A673 (cell line): Measurements from ENCODE around the gene MED31.
"Not testable (repeated sequence)": the region's sequence is repeated elsewhere in the genome, so short reads cannot be mapped to it uniquely, and the experiment has no call there.

ENCODE experiments used
- EZH2 ChIP-seq: fragments of 200-600 bp; sonication (generic); IDR thresholded peaks from 2 replicates; pipeline ENCODE4 v1.6.1; 2017; ENCODE audit warnings: borderline replicate concordance, low read depth, mild to moderate bottlenecking, mixed read lengths, antibody characterized with exemption, low read length; ENCODE audit not compliant: poor library complexity, severe bottlenecking
- TF ChIP-seq, protein P1 (sequence below): fragments of 300-800, 200-600 bp; sonication (generic); conservative IDR thresholded peaks from 2 replicates; pipeline ENCODE4 v1.5.1; 2017; ENCODE audit warnings: low read depth, mild to moderate bottlenecking, antibody characterized with exemption, low read length, moderate library complexity, mixed read lengths

GRCh38 chr17:6593371-6593770, 58.0 kb downstream of the MED31 start:
- TF ChIP-seq, protein P1, sequence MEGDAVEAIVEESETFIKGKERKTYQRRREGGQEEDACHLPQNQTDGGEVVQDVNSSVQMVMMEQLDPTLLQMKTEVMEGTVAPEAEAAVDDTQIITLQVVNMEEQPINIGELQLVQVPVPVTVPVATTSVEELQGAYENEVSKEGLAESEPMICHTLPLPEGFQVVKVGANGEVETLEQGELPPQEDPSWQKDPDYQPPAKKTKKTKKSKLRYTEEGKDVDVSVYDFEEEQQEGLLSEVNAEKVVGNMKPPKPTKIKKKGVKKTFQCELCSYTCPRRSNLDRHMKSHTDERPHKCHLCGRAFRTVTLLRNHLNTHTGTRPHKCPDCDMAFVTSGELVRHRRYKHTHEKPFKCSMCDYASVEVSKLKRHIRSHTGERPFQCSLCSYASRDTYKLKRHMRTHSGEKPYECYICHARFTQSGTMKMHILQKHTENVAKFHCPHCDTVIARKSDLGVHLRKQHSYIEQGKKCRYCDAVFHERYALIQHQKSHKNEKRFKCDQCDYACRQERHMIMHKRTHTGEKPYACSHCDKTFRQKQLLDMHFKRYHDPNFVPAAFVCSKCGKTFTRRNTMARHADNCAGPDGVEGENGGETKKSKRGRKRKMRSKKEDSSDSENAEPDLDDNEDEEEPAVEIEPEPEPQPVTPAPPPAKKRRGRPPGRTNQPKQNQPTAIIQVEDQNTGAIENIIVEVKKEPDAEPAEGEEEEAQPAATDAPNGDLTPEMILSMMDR = not testable (repeated sequence)
- not testable (repeated sequence) for TF ChIP-seq EZH2
